Prostate gland (tissue), 2 donors: ENCODE data around the gene FHDC1. TPM values are rescaled to one million over a fixed set of nuclear protein-coding genes. Genes with fewer than 3 reads are reported as not detected.

ENCODE experiments used
- DNase-seq: peaks from one replicate; pipeline ENCODE4 v3.0.0-alpha.2; 2019; ENCODE audit warnings: low spot score
- H3K27ac ChIP-seq, 2 donors: fragments of 200-600 bp; sonication (generic); 2 replicates each; pipeline ENCODE4 v1.5.1; 2017 to 2019
- H3K27me3 ChIP-seq: fragments of 200-600 bp; sonication (generic); replicated peaks from 2 replicates; pipeline ENCODE4 v1.5.1; 2019; ENCODE audit not compliant: insufficient read depth
- H3K36me3 ChIP-seq, 2 donors: fragments of 200-600 bp; sonication (generic); 1 replicate in 1 of 2; 2 replicates in 1 of 2; pipeline versions ENCODE4 v1.5.1 to v1.8.1; 2017 to 2019
- H3K4me1 ChIP-seq: fragments of 200-600 bp; sonication (generic); replicated peaks from 2 replicates; pipeline ENCODE4 v1.5.1; 2019
- H3K4me3 ChIP-seq, 2 donors: fragments of 200-600 bp; sonication (generic); 2 replicates each; pipeline ENCODE4 v1.5.1; 2017 to 2019
- H3K9me3 ChIP-seq: fragments of 200-600 bp; sonication (generic); 2 replicates; pipeline ENCODE4 v1.5.1; 2017
- CTCF ChIP-seq, 4 experiments: fragments of 200-600 bp in 2 of 4; fragments of 450-650 bp in 2 of 4; sonication (generic) in 2 of 4; IDR thresholded peaks; 1 replicate in 3 of 4; 2 replicates in 1 of 4; pipeline ENCODE4 v1.5.1; 2016 to 2019; ENCODE audit warnings: antibody characterized with exemption in 4 of 4, mild to moderate bottlenecking in 2 of 4, moderate library complexity in 2 of 4
- POLR2A ChIP-seq: fragments of 450-650 bp; IDR thresholded peaks from one replicate; pipeline ENCODE4 v1.6.1; 2016; ENCODE audit warnings: antibody characterized with exemption, mild to moderate bottlenecking
- POLR2AphosphoS5 ChIP-seq: sonication (generic); formaldehyde crosslinking; IDR thresholded peaks from one replicate; pipeline ENCODE4 v1.6.1; 2017; ENCODE audit warnings: antibody characterized with exemption
- WGBS: methylation state at CpG from one replicate; pipeline ENCODE4 v1.1.5; 2018; 5-methylcytosine and 5-hydroxymethylcytosine counted together
- intact Hi-C: fragments of 100-400 bp; cut with DNase I; formaldehyde crosslinking; loops from one replicate; pipeline ENCODE4 v1.14.2; 2022
- total RNA-seq, 2 donors: library from RNA; depleted of rRNA; stranded (reverse); fragments of >200 nt; gene quantifications; one replicate each; pipeline ENCODE4 v1.1.0, GENCODE V29; 2016

Gene FHDC1
- total RNA-seq, 2 donors from 2014 or later, result 11.0 to 15.3 TPM

- intact Hi-C loops, result no loop called here
- Histone ChIP-seq H3K9me3 (no peaks in the 10 kb centered on the region), H3K27ac (no peak overlapping the region), H3K27me3 (no peaks in the 10 kb centered on the region), H3K36me3 (no peaks in the 10 kb centered on the region), H3K4me1 (no peaks in the 10 kb centered on the region), H3K4me3 (no peak overlapping the region)
- DNase-seq, result no peak
- WGBS, result 76% methylated on average over 4 of the region's 4 CpGs
- TF ChIP-seq POLR2AphosphoS5 (no peak), POLR2A (no peak), CTCF (IDR thresholded peaks at IDR 0.05) (no peak)
Measured at GRCh38 chr4:152944666-152945320, 8.7 kb downstream of the FHDC1 start.

- WGBS, result 88% methylated on average over 9 of the region's 9 CpGs
- no peak for DNase-seq
- H3K4me3 ChIP-seq, result no peak overlapping the region
- no peaks in the 10 kb centered on the region for H3K27me3 ChIP-seq
- H3K27ac ChIP-seq, result no peak overlapping the region
- intact Hi-C loops, result no loop called here
- H3K9me3 ChIP-seq, result no peaks in the 10 kb centered on the region
- H3K36me3 ChIP-seq, result no peaks in the 10 kb centered on the region
- H3K4me1 ChIP-seq, result no peaks in the 10 kb centered on the region
- TF ChIP-seq CTCF (IDR thresholded peaks at IDR 0.05) (no peak), POLR2A (no peak), POLR2AphosphoS5 (no peak)
Measured at GRCh38 chr4:152945639-152946038, 9.5 kb downstream of the FHDC1 start.

GRCh38 chr4:152946446-152946845, 10.3 kb downstream of the FHDC1 start:
- H3K9me3 ChIP-seq, result no peaks in the 10 kb centered on the region
- no peak overlapping the region for H3K4me3 ChIP-seq
- H3K27me3 ChIP-seq, result no peaks in the 10 kb centered on the region
- no peak overlapping the region for H3K27ac ChIP-seq
- 81% methylated on average over 4 of the region's 4 CpGs for WGBS
- no peak for TF ChIP-seq CTCF (IDR thresholded peaks at IDR 0.05)
- TF ChIP-seq POLR2AphosphoS5, result no peak
- TF ChIP-seq POLR2A, result no peak
- DNase-seq, result no peak
- no peaks in the 10 kb centered on the region for H3K36me3 ChIP-seq
- intact Hi-C loops, result no loop called here
- no peaks in the 10 kb centered on the region for H3K4me1 ChIP-seq

- Histone ChIP-seq H3K36me3 (no peaks in the 10 kb centered on the region), H3K27me3 (no peaks in the 10 kb centered on the region), H3K4me3 (no peak overlapping the region), H3K9me3 (no peaks in the 10 kb centered on the region), H3K4me1 (no peaks in the 10 kb centered on the region), H3K27ac (no peak overlapping the region)
- DNase-seq, result no peak
- TF ChIP-seq POLR2A (no peak), POLR2AphosphoS5 (no peak), CTCF (IDR thresholded peaks at IDR 0.05) (no peak)
- 90% methylated on average over 2 of the region's 2 CpGs for WGBS
- intact Hi-C loops, result no loop called here
Measured at GRCh38 chr4:152947311-152947710, 11.2 kb downstream of the FHDC1 start.

- H3K36me3 ChIP-seq, result no peaks in the 10 kb centered on the region
- no peak overlapping the region for H3K27ac ChIP-seq
- DNase-seq, result no peak
- no peaks in the 10 kb centered on the region for H3K9me3 ChIP-seq
- no peaks in the 10 kb centered on the region for H3K27me3 ChIP-seq
- no peak overlapping the region for H3K4me3 ChIP-seq
- WGBS, result 93% methylated on average over 8 of the region's 8 CpGs
- TF ChIP-seq CTCF (IDR thresholded peaks at IDR 0.05) (no peak), POLR2A (no peak), POLR2AphosphoS5 (no peak)
- H3K4me1 ChIP-seq, result no peaks in the 10 kb centered on the region
- intact Hi-C loops, result no loop called here
Measured at GRCh38 chr4:152949930-152950329, 13.8 kb downstream of the FHDC1 start.
